Body of pancreas (tissue), 4 donors: ENCODE measurements around the gene FBXO45.

Experiments
- POLR2A ChIP-seq, 3 donors: fragments of 450-650 bp; IDR thresholded peaks; one replicate each; pipeline ENCODE4 v1.6.1; 2016; ENCODE audit warnings: antibody characterized with exemption in 3 of 3, mild to moderate bottlenecking in 2 of 3
- TF ChIP-seq, protein P1 (sequence below), 7 experiments: fragments of 450-650 bp in 4 of 7; fragments of 200-600 bp in 3 of 7; sonication (generic) in 3 of 7; IDR thresholded peaks; one replicate each; pipeline ENCODE4 v1.5.1; 2016 to 2019; ENCODE audit warnings: antibody characterized with exemption in 7 of 7

DNA sequence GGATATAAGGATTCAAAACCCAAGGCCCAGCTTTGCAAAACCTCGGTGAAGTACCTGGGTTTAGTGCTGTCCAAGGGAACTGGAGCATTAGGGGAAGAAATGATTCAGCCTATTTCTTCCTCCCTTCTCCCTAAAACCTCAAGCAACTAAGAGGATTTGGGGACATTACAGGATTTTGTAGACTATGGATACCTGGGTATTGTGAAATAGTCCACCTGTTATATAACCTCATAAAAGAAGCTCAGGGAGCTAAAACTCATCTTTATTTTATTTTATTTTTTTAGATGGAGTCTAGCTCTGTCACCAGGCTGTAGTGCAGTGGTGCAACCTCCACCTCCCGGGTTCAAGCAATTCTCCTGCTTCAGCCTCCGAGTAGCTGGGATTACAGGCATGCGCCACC, 44.6 kb upstream of the FBXO45 start:
- TF ChIP-seq POLR2A (IDR thresholded peaks at IDR 0.05): no peak
- TF ChIP-seq, protein P1, sequence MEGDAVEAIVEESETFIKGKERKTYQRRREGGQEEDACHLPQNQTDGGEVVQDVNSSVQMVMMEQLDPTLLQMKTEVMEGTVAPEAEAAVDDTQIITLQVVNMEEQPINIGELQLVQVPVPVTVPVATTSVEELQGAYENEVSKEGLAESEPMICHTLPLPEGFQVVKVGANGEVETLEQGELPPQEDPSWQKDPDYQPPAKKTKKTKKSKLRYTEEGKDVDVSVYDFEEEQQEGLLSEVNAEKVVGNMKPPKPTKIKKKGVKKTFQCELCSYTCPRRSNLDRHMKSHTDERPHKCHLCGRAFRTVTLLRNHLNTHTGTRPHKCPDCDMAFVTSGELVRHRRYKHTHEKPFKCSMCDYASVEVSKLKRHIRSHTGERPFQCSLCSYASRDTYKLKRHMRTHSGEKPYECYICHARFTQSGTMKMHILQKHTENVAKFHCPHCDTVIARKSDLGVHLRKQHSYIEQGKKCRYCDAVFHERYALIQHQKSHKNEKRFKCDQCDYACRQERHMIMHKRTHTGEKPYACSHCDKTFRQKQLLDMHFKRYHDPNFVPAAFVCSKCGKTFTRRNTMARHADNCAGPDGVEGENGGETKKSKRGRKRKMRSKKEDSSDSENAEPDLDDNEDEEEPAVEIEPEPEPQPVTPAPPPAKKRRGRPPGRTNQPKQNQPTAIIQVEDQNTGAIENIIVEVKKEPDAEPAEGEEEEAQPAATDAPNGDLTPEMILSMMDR (IDR thresholded peaks at IDR 0.05): no peak
